IMR-90 (cell line): Measurements from ENCODE around the gene SH3RF2.

Source experiments
- BHLHE40 ChIP-seq: fragments of 150-350 bp; IDR thresholded peaks from 2 replicates; pipeline ENCODE4 v1.6.1; 2016; ENCODE audit warnings: mild to moderate bottlenecking, low read depth, low read length
- CHD1 ChIP-seq: IDR thresholded peaks from 2 replicates; pipeline ENCODE4 v1.6.1; 2012; ENCODE audit warnings: low read depth, low read length, improper control_type of control experiment
- CTCF ChIP-seq: conservative IDR thresholded peaks from 2 replicates; pipeline ENCODE4 v1.5.1; 2012; ENCODE audit warnings: mild to moderate bottlenecking, low read depth, low read length, improper control_type of control experiment
- MAFK ChIP-seq: IDR thresholded peaks from 2 replicates; pipeline ENCODE4 v1.6.1; 2012; ENCODE audit warnings: low read depth, low read length, improper control_type of control experiment
- MXI1 ChIP-seq: IDR thresholded peaks from 2 replicates; pipeline ENCODE4 v1.6.1; 2012; ENCODE audit warnings: low read depth, mild to moderate bottlenecking, low read length, moderate library complexity, borderline replicate concordance
- POLR2A ChIP-seq: IDR thresholded peaks from 2 replicates; pipeline ENCODE4 v1.6.1; 2012; ENCODE audit warnings: mild to moderate bottlenecking, low read depth, low read length
- RFX5 ChIP-seq: IDR thresholded peaks from 2 replicates; pipeline ENCODE4 v1.8.0; 2012; ENCODE audit warnings: low read depth, mild to moderate bottlenecking, low read length, moderate library complexity
- TF ChIP-seq, protein P1 (sequence below): fragments of 150-350 bp; IDR thresholded peaks from 2 replicates; pipeline ENCODE4 v1.6.1; 2017; ENCODE audit warnings: mild to moderate bottlenecking, antibody characterized with exemption, low read length, low read depth

- TF ChIP-seq CTCF (no peak), RFX5 (no peak), BHLHE40 (no peak), POLR2A (no peak), CHD1 (no peak), MXI1 (no peak), MAFK (no peak)
- TF ChIP-seq, protein P1, sequence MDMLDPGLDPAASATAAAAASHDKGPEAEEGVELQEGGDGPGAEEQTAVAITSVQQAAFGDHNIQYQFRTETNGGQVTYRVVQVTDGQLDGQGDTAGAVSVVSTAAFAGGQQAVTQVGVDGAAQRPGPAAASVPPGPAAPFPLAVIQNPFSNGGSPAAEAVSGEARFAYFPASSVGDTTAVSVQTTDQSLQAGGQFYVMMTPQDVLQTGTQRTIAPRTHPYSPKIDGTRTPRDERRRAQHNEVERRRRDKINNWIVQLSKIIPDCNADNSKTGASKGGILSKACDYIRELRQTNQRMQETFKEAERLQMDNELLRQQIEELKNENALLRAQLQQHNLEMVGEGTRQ, result no peak
These were observed 148.0 kb downstream of the SH3RF2 start for GRCh38 chr5:146084376-146084775.
